NCI-H2227 treated with DMSO at 0.1 percent for 48 hours (cell line): Measurements from ENCODE around the gene UCP2.

Experiments used
- DNase-seq: peaks from one replicate; lab custom pipeline; 2025; lab: John Stamatoyannopoulos, UW

Gene UCP2

DNA sequence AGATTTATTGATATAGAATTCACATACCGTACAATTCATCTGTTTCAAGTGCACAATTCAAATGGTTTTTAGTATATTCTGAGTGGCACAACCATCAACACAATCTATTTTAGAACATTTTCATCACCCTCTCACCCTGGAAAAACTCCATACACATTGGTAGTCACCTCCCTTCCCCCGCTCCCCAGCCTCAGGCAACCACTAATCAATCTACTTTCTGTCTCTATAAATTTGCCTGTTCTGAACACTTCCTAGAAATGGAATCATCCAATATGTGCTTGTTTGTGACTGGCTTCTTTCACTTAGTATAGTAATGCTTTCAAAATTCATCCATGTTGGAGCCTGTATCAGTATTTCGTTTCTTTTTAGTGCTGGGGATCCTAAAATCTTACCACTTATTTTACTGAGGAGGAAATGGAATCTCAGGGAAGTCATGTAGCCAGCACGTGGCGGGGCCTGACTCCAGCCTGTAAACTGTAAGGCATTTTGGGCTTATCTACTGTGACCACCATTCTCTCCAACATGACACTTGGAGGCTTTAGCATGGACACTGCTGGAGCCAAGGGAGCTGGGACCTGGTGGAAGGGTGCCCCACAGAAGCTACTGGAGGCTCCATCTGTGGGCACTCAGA, 27.1 kb upstream of the UCP2 start:
- no peak for DNase-seq

DNA sequence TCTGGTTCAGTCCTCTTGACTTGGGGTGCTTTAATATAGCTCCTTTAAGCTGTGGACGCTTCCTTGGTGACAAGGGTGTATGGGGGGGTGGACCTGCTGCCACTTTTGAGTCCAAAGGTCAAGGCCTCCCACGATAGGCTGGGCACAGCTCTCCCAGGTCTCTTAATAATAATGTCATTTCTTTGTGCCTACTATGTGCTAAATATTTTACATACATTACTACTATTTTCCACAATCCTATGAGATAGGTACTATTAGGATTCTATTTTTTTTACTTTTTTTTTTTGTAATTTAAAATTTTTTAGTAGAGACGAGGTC, 26.5 kb upstream of the UCP2 start:
- DNase-seq: no peak

DNA sequence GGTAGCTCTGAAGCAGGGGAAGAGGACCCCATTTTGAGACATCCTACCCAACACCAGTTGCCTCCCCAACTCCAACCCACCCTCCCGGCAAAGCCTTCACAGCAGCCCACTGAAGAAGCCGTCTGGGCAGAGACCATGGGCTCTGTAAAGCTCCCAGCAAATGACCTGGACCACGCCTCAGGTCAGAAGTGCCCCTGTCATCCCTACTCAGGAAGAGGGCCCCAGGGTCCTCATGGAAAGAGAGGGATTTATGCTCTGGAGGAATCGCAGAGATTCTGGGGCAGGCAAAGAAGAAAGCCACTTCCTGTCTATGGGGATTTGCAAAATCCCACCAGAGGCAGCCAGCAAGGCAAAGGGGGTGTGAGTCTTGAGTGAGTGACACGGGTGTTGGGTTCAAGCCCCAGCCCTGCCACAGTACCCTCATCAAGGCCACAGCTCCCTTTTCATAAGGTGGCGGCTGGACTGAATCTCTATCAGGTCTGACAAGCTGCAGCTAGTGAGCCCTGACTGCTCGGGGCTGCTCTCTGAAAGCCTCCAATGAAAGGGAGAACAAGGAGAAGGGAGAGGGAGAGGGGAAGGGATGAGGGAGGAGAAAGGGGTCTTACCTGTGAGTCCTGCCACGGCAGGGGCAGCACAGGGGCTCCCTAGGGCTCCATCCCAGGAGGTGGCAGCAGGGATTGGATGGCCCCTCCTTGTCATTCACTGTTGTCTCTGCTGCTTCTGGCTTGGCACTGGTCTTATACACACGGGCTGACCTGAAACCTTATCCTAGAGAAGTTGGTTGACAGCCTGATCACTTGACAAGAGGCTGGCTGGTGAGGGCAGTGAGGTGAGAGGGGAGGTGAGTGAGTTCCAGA, 26.0 kb upstream of the UCP2 start, which contains the start of gene UCP3:
UCP3 (minus strand) TSS at position 713 of the 857 bp plus-strand sequence. CDS start 2,043 bp downstream, outside the sequence.
- no peak for DNase-seq

DNA sequence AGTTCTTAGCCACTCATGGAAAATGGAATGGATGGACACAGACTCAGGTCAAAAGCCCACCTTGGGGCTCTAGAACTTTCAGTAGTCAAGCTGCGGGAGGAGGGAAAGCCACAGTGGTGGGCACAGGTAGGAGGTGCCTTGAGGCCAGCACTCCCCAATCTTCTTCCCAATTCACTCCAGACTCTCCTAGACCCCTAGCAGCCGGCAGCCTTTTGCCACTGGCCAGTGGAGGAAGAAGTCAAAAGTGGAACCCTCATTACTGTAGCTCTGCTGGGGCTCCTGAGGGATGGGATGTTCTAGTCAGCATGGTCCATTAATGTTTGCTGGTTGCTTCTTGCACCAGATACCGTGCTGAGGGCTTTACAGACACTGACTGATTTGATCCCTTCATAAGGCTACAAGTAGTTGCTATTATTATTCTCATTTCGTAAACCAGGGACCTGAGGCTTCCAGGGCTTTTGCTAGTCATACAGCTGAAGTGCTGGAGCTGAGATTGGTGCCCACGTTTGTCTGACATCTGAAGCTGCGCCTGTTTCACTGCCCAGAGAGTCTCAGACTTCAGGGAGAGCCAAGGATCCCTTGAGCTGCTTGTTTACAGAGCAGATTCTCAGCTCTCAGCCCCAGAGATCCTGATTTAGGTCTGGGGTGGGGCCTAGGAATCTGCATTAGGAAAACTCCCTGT, 25.2 kb upstream of the UCP2 start:
- DNase-seq: no peak

DNA sequence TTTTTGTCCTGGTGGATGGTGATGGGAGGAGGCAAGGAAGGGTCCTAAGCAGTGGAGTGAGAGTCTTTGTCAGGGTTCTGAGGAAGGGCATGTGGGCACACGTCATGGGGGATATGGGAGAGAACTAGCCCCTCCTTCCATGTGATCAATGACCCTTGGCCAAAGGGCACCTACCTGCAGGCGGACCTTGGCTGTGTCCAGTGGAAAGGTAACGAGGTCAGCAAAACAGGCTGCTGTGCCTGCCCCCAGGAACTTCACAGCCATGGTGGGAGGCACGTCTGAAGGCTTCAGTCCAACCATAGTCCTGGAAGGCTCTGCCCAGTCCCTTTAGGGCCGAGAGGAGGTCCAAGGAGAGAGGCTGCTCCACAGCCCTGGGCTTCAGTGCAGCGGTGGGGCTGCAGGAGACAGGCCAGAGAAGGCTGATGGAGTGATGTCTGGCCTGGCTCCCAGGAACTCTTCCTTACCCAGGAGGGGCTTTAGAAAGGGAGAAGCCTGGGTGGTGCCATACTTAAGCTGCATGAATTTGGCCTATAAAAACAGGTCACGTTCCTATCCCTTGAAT, 24.2 kb upstream of the UCP2 start:
- DNase-seq: no peak

DNA sequence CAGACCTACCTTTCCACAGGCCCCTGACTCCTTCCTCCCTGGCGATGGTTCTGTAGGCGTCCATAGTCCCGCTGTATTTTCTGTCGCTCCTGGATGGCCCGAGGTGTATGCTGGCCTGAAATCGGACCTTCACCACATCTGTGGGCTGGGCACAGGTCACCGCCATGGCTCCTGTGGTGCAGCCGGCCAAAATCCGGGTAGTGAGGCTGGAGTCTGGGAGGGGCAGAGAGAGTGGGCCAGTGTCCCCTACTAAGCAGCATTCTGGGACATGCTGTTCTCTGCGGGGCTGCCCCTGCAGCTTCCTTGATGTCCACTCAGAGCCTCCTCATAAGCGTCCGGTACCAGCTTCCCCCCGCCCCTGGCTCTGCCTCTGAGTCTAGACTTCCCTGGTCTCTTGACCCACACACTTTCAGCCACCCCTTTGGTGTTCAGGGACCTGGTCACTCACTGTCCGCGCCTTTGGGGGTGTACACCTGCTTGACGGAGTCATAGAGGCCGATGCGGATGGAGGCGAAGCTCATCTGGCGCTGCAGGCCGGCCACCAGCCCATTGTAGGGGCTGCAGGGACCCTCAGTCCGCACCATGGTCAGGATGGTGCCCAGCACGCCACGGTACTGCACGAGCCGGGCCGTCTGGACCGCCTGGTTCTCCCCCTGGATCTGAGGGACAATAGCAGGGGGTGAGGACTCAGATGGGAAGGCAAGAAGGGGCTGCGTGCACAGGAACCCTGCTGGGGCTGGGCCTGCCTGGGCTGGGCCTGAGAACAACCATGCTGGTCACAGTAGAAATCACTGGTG, 23.3 kb upstream of the UCP2 start:
- DNase-seq: no peak

DNA sequence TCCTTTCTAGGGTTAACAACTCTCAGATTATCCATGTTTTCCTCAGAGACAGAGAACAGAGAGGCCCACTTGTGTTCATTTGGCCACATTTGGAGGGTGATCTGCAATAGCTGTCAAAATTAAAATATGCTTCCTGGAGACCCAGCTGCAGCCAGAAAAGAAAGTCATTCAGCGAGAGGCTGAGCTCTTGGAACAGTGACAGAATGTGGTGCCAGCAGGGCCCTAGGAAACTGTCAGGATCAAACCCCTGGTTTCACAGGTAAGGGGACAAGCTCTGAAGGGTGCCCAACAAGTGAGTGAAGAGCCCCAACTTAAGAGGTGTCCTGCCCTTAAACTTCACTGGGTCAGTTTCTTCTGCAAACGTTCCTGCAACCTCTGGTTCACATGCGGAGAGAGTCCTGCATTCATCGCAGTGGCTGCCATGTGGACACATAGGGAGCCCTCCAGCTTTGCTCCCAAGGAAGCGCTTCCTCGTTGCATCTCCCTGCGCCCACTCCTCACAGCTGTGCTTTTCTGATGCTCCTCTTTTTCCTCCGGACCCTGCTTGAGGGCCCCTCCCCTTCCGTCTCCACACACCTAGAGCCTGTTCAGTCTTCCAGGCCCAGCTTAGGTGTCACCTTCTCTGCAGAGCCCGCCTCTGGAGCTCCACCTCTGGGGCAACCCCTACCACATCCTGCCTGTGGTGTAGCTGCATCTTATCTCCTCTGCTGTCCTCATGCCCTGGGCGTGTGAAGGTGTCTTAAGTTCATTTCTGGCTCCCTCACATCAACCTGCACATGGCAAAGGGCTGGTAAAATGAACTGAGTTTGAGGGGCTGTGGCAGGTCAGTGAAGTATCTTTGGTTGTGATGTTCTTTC, 22.3 kb upstream of the UCP2 start:
- DNase-seq: no peak

DNA sequence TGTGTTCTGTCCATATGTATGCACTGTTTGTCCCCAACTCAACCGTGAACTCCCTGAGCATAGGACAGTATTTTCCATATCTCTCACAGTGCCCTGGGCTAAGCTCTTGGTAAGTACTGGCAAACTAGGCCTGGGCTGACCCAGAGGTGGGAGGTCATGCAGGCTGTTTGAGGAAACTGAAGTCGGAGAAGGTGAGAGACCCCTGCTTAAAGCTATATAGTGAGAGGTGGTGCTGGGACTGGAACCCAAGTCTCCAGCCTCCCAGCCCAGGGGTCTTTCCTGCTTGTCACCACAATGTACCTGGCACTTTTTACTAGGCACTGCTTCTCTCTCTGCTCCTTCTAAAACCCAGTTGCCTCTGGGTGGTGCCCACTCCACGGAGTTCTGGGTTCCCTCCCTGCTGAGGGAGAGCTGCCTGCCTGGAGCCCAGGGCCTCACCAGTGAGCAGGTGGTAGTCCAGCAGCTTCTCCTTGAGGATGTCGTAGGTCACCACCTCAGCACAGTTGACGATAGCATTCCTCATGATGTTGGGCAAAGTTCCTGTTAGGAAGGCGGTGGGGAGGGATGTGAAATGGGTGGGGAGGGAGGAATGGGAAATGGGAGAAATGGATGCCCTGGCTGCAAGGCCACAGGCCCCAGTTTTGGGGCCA, 21.5 kb upstream of the UCP2 start:
- no peak for DNase-seq

DNA sequence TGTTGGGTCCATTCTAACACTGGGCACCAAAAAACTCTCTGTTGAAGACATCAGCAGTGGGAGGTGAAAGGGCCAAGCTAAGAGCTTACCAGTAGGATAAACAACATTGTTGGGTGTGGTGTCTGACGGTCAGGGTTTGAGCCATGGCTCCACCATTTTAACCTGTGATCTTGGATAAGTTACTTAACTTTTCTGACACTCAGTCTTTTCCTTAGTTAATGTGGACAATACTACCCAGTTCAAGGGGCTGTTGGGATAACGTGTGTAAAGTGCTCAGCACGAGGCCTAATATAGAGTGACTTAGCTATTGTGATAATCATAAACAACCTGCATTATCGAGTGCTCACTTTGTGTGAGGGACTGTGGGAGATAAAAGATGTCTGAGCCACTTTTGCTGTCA, 20.2 kb upstream of the UCP2 start:
- DNase-seq: no peak

DNA sequence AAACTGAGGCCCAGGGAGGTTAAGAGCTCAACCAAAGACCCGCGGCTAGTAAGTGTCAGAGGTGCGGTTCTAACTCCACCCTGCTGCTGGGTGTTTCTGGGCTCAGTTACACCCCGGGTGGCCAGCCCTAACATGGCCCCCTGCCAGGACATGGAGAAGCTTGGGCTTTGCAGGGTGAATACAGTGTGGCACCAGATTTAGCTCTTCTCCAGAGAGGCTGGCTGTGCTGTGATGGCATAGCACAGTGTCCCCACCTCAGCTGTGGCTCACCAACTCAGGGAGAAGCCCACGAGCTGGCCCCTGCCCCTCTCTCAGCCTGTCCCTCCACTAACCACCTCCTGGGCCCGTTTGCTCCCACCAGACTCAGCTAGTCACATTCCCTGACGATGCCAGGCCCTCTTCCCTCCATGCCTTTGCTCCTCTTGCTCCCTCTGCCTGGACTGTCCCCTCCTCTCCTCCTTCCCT, 19.2 kb upstream of the UCP2 start:
- DNase-seq: no peak

DNA sequence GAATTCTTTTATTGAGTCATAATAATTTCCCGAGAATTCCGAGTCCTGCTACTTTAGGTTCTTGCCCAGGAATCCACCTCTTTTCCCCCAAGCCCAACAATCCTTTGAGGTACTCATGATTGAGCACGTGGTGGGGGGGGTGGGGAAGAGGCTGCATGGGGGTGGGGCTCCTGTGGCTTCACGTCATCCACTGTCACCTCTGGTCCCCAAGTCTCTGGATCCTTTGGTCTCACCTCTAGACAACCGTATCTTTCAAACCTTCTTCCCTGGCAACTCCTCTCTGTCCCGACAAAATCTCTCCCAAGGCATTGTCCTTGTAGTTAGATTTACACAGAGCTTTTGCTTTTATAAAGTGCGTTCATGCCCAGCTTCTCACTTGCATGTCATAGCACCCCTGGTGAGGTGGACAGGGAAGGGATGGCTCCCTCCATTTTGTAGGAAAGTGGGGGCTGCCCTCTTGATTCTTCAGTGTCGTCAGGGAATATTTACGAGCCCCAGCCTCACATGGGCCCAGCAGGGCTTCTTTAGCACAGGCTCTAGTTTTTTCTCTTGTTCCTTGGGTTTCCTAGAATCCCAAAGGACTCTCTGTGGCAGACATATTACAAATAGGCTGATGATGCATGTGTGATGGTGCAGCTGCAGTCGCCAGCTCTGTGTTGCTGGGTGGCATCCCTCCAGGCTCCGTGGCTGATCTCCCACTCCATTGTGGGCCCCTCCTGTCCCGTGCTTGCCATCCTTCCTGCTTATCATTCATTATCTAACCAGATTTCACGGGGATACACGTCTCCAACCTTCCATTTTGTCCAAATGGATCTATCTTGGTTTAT, 17.9 kb upstream of the UCP2 start:
- DNase-seq: no peak

DNA sequence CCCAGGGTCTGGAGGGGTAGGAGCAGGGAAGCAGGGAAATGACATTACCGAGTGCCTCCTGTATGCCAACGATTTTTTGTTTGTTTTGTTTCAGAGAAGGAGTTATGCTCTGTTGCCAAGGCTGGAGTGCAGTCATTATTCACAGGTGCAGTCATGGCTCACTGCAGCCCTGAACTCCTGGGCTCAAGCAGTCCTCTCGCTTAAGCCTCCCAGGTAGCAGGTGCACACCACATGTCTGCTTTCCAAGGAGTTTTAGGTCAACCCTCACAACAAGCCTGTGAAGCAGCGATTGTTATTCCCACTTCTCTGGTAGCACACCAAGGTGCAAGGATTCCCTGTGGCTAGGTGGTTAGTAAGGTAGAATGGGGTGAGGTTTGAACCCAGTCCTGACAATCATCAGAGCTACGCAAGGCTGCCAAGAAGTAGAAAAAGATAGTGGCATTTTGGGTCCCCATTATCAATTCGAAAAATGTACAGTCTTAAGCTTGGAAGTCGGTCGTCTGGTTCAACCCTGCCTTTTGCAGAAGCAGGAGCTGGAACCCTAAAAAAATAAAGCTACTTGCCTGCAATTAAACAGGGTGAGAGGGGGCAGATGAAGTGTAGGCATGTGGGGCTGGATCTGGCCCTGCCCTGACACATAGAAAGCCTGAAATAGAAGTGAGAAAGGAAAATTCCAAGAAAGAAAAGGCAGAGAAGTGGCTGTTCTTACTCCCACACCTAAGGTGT, 17.1 kb upstream of the UCP2 start:
- no peak for DNase-seq

DNA sequence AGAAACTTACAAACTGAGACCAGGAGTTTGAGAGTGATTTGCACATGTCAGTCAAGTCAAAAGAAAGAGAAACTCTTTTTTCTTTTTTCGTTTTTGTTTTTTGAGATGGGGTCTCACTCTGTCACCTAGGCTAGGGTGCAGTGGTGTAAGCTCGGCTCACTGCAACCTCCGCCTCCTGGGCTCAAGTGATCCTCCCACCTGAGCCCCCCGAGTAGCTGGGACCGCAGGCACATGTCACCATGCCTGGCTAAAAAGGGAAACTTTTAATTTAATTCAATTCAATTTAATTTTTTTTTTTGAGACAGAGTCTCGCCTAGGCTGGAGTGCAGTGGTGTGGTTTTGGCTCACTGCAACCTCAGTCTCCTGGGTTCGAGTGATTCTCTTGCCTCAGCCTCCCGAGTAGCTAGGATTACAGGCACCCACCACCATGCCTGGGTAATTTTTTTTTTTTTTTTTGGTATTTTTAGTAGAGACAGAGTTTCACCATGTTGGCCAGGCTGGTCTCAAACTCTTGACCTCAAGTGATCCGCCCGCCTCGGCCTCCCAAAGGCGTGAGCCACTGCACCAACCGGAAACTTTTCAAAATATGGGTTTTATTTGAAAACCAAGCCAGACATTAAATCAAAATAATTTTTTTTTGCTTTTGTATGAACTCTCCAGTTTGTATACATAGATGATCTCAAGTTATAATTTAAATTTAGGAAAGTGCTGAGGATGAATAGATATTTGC, 16.4 kb upstream of the UCP2 start:
- no peak for DNase-seq

DNA sequence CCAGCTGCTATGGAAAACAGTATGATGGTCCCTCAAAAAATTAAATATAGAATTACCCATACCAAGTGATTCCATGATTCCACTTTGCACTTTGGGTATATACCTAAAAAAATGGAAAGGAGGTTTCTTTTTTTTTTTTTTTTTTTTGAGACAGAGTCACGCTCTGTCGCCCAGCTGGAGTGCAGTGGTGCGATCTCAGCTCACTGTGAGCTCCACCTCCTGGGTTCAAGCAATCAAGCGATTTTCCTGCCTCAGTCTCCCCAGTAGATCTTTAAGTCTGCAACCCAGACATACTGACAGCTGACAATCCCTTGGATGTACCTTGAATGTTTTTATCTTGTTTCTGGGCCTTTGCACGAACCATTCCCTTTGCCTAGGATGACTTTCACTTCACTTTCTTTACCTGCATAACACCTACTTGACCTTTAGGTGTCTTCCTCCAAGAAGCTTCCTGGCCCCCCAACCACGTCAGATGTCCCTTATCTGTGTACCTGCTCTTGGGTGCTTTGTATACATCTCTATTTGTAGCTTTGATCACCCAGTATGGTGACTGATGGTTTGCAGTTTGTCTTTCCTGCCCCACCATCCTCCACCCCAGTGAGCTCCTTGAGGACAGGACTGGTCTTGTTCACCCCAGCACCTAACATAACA, 14.6 kb upstream of the UCP2 start:
- DNase-seq: no peak

DNA sequence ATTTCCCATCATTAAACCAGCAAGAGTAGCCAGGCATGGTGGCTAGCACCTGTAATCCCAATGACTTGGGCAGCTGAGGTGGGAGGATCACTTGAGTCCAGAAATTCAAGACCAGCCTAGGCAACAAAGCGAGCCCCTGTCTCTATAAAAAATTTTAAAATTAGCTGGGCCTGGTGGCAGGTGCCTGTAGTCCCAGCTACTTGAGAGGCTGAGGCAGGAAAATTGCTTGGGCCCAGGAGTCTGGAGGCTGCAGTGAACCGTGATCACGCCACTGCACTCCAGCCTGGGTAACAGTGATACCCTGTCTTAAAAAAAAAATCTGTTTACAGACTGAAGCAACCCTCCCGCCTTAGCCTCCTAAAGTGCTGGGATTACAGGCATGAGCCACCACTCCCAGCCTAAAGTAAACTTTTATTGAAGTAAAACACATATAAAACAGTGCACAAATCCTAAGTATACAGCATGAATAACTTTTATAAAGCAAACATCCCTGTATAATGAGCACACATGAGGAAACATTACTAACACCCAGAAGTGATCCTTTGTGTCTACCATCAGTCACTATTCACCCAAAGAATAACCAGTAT, 13.6 kb upstream of the UCP2 start:
- no peak for DNase-seq

DNA sequence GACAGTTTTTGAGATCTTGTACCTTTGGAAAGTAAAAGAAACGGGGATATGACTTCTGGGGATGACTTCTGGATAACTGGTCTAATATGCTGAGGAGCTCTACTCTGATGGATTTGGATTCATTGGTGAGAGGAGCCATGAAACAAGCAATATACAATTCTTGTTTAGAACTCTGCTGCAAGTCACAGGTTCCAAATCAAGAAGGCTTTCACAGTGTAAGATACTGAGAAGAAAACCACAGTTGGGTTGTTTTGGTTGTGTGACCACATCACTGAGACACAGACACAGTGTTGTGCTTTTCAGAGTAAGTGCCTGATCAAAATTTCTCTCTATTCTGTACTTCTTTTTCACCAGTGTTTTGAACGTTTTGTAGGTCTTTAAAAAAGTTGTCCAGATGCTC, 13.1 kb upstream of the UCP2 start:
- DNase-seq: no peak

DNA sequence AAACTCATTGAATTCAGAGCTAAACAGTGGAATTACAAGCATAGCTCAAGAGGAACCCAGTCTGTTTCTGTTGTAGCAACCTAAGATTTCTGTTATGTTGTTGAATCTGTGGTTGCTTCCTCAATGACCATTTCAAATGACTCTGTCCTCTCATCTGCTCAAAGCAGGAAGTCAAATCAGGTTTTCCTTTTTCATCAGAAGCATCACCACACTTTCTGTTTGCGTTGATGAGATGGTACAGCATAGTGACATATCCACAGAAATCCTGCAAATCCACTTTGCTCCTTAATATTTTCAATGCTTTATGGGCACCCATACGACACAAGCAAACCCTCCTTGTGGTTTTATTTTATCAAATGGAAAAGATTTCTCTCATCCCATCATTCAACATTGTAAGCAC, 12.6 kb upstream of the UCP2 start:
- no peak for DNase-seq
